ENCODE results near the gene TMEM106C.

GRCh38 chr12:48015129-48015528, 51.7 kb downstream of the TMEM106C start:
- TF ChIP-seq REST (IDR thresholded peaks at IDR 0.05; ENCODE audit: low read depth) (no peak), EP300 (IDR thresholded peaks at IDR 0.05; ENCODE audit: borderline replicate concordance) (no peak), TAF1 (IDR thresholded peaks at IDR 0.05; ENCODE audit: low read depth) (no peak), MAX (IDR thresholded peaks at IDR 0.05) (no peak), YY1 (IDR thresholded peaks at IDR 0.05; ENCODE audit: low read depth) (no peak), USF1 (IDR thresholded peaks at IDR 0.05) (no peak), NFIC (IDR thresholded peaks at IDR 0.05) (no peak), TCF12 (IDR thresholded peaks at IDR 0.05; ENCODE audit: low read depth) (no peak), CEBPB (IDR thresholded peaks at IDR 0.05) (no peak), FOXM1 (IDR thresholded peaks at IDR 0.05; ENCODE audit: borderline replicate concordance, low read depth) (no peak), CREB1 (IDR thresholded peaks at IDR 0.05; ENCODE audit: low read depth) (no peak), RAD21 (IDR thresholded peaks at IDR 0.05; ENCODE audit: low read depth) (no peak)

Measured in Ishikawa (cell line).